OCI-LY3 (cell line): ENCODE measurements around the gene TBC1D32.
"Not testable (repeated sequence)": the region's sequence is repeated elsewhere in the genome, so short reads cannot be mapped to it uniquely, and the experiment has no call there.

Source experiments
- CTCF ChIP-seq: fragments of 200-600, 300-600 bp; sonication (generic); IDR thresholded peaks from 2 replicates; pipeline ENCODE4 v1.5.1; 2014; ENCODE audit warnings: antibody characterized with exemption, low read length, low read depth
- EZH2phosphoT487 ChIP-seq: fragments of 200-600 bp; shearing (Covaris generic); IDR thresholded peaks from 2 replicates; pipeline ENCODE4 v1.6.1; 2018; ENCODE audit warnings: antibody characterized with exemption, mixed run types, low read depth

- not testable (repeated sequence) for TF ChIP-seq CTCF, EZH2phosphoT487
Measured at GRCh38 chr6:121172451-121172850, 161.8 kb downstream of the TBC1D32 start.
